Transverse colon (tissue), 3 donors: ENCODE measurements around the gene LBX1.

Experiments used
- EP300 ChIP-seq: sonication (generic); formaldehyde crosslinking; IDR thresholded peaks from one replicate; pipeline ENCODE4 v1.6.1; 2017; ENCODE audit warnings: antibody characterized with exemption, low read depth
- POLR2A ChIP-seq: fragments of 450-650 bp; IDR thresholded peaks from one replicate; pipeline ENCODE4 v1.6.1; 2016; ENCODE audit warnings: antibody characterized with exemption, mild to moderate bottlenecking, moderate library complexity
- TF ChIP-seq, protein P1 (sequence below), 5 experiments: fragments of 200-600 bp in 3 of 5; fragments of 450-650 bp in 2 of 5; sonication (generic) in 3 of 5; IDR thresholded peaks; 1 replicate in 2 of 5; 2 replicates in 3 of 5; pipeline ENCODE4 v1.5.1; 2016 to 2017; ENCODE audit warnings: antibody characterized with exemption in 5 of 5, inconsistent platforms in 3 of 5, mild to moderate bottlenecking in 2 of 5, moderate library complexity in 1 of 5

DNA sequence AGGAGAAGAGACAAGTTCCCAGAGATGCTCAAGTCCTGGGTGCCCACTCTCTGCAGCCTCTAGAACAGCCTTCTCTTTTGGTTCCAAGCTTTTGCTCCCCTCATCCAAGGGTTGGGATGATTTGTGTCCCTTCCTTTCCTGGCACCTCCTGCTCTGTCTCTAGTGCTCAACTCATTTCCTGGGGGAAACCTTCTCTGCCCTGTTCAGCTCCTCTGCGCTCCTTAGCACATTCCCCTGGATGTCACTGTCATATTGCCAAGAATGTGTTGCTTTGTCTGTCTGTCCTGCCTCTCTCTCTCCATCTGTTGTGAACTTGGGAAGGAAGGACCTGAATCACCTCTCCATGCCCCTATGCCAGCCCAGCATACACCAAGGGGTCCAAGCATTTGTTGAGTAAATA is 5.1 kb upstream of the LBX1 start:
- TF ChIP-seq, protein P1, sequence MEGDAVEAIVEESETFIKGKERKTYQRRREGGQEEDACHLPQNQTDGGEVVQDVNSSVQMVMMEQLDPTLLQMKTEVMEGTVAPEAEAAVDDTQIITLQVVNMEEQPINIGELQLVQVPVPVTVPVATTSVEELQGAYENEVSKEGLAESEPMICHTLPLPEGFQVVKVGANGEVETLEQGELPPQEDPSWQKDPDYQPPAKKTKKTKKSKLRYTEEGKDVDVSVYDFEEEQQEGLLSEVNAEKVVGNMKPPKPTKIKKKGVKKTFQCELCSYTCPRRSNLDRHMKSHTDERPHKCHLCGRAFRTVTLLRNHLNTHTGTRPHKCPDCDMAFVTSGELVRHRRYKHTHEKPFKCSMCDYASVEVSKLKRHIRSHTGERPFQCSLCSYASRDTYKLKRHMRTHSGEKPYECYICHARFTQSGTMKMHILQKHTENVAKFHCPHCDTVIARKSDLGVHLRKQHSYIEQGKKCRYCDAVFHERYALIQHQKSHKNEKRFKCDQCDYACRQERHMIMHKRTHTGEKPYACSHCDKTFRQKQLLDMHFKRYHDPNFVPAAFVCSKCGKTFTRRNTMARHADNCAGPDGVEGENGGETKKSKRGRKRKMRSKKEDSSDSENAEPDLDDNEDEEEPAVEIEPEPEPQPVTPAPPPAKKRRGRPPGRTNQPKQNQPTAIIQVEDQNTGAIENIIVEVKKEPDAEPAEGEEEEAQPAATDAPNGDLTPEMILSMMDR (IDR thresholded peaks at IDR 0.05), result no peak
- no peak for TF ChIP-seq POLR2A
- TF ChIP-seq EP300, result no peak
